GM12891 (cell line): Measurements from ENCODE around the gene KRT17.
"Not testable (repeated sequence)": the region's sequence is repeated elsewhere in the genome, so short reads cannot be mapped to it uniquely, and the experiment has no call there.

Experiments
- DNase-seq: peaks from one replicate; pipeline ENCODE4 v3.0.0; 2011; ENCODE audit warnings: low spot score; ENCODE audit not compliant: insufficient read length
- FAIRE-seq: peaks from 2 replicates; lab custom pipeline; 2011; peaks lifted over from hg19 to GRCh38; lab: Jason Lieb, UNC
- PAX5 ChIP-seq: IDR thresholded peaks from 2 replicates; pipeline ENCODE4 v1.6.1; 2011; ENCODE audit warnings: low read length, moderate library complexity, mild to moderate bottlenecking; ENCODE audit not compliant: insufficient read depth, severe bottlenecking
- POLR2A ChIP-seq: IDR thresholded peaks from 2 replicates; pipeline ENCODE4 v1.6.1; 2011; ENCODE audit warnings: low read depth, low read length, control low read depth
- POLR2AphosphoS5 ChIP-seq: IDR thresholded peaks from 2 replicates; pipeline ENCODE4 v1.6.1; 2011; ENCODE audit warnings: low read depth, low read length, control low read depth
- POU2F2 ChIP-seq: IDR thresholded peaks from 2 replicates; pipeline ENCODE4 v1.6.1; 2011; ENCODE audit warnings: low read depth, mild to moderate bottlenecking, control low read depth, low read length, moderate library complexity
- SPI1 ChIP-seq: IDR thresholded peaks from 2 replicates; pipeline ENCODE4 v1.6.1; 2011; ENCODE audit warnings: low read depth, low read length, control low read depth
- TAF1 ChIP-seq: IDR thresholded peaks from 2 replicates; pipeline ENCODE4 v1.6.1; 2011; ENCODE audit warnings: low read depth, low read length, control low read depth

Gene KRT17

GRCh38 chr17:41579484-41580243 lies 44.7 kb downstream of the KRT17 start:
- DNase-seq, result peak; percentile 81
- TF ChIP-seq SPI1 (no peak), POU2F2 (no peak), POLR2A (no peak), POLR2AphosphoS5 (no peak), TAF1 (no peak), PAX5 (no peak)
- FAIRE-seq, result peak; percentile 82

GRCh38 chr17:41578971-41579370 lies 45.4 kb downstream of the KRT17 start:
- no peak for DNase-seq
- TF ChIP-seq POLR2AphosphoS5, result no peak
- TF ChIP-seq PAX5, result no peak
- TF ChIP-seq POLR2A, result no peak
- FAIRE-seq, result no peak

- DNase-seq (no peak), FAIRE-seq (no peak)
- TF ChIP-seq TAF1 (no peak), SPI1 (no peak), POU2F2 (no peak), POLR2A (no peak), PAX5 (no peak), POLR2AphosphoS5 (no peak)
These were observed 45.8 kb downstream of the KRT17 start for GRCh38 chr17:41578538-41578937.

- not testable (repeated sequence) for FAIRE-seq, DNase-seq
These were observed 47.6 kb downstream of the KRT17 start for GRCh38 chr17:41576740-41577139.

- no peak for TF ChIP-seq TAF1
- no peak for TF ChIP-seq SPI1
- TF ChIP-seq POLR2AphosphoS5, result no peak
- no peak for TF ChIP-seq PAX5
- TF ChIP-seq POU2F2, result no peak
- TF ChIP-seq POLR2A, result no peak
- DNase-seq, result no peak
- no peak for FAIRE-seq
These were observed 49.0 kb downstream of the KRT17 start for GRCh38 chr17:41575336-41575735.

- DNase-seq, result no peak
- FAIRE-seq, result no peak
- TF ChIP-seq PAX5 (no peak), POU2F2 (no peak), SPI1 (no peak), POLR2AphosphoS5 (no peak), POLR2A (no peak), TAF1 (no peak)
These were observed 52.6 kb downstream of the KRT17 start, which contains the start of gene KRT9 for GRCh38 chr17:41571561-41572434. TSS of gene KRT9 (minus strand) at chr17:41572059. CDS start at chr17:41571992, 67 bp downstream.
